Right lobe of liver (tissue), 4 donors: Measurements from ENCODE around the gene RAP1B.

Experiments
- CTCF ChIP-seq, 4 donors: fragments of 200-600 bp in 3 of 4; fragments of 450-650 bp in 1 of 4; IDR thresholded peaks; one replicate each; pipeline versions ENCODE4 v1.5.1 to v1.8.0; 2016 to 2022; ENCODE audit warnings: antibody characterized with exemption in 4 of 4, mild to moderate bottlenecking in 2 of 4
- POLR2A ChIP-seq: fragments of 450-650 bp; IDR thresholded peaks from one replicate; pipeline ENCODE4 v1.6.1; 2017; ENCODE audit warnings: antibody characterized with exemption, mild to moderate bottlenecking
- donor health status: DM: no; HTN: no; CAD: no.
- donor health status: DM: no; HTN: no; CAD: no.
- donor health status: DM: no; HTN: yes; CAD: no.

- no peak for TF ChIP-seq CTCF (IDR thresholded peaks at IDR 0.05)
- TF ChIP-seq POLR2A, result no peak
Measured at GRCh38 chr12:68667896-68668295, 57.2 kb downstream of the RAP1B start.
